HepG2 (cell line): ENCODE measurements around the gene NRP1. TPM values are rescaled to one million over a fixed set of nuclear protein-coding genes. Genes with fewer than 3 reads are reported as not detected.

Source experiments
- ATAC-seq: fragments of 200-7000 bp; cut with Tn5 transposase; 3 replicates; pipeline ENCODE4 v1.9.1; 2020; ENCODE audit warnings: mild to moderate bottlenecking, moderate library complexity
- BruUV-seq: library from RNA; stranded (reverse); fragments of 400-500 nt; replicated peaks from 2 replicates; lab custom pipeline; 2021; lab: Mats Ljungman, UMichigan
- CTCF ChIA-PET: fragments of 300-600 bp; formaldehyde crosslinking; extraction: SDS; loops from one replicate; lab custom pipeline; 2021; ENCODE audit warnings: low total read pairs, inconsistent platforms, low intra/inter-chr PET ratio; lab: Yijun Ruan, JAX
- POLR2A ChIA-PET: fragments of 350-600 bp; sonication (Branson Sonifier 250); formaldehyde crosslinking; loops from one replicate; lab custom pipeline; 2020; ENCODE audit warnings: antibody characterized with exemption, inconsistent platforms; lab: Yijun Ruan, JAX
- DNase-seq: peaks from one replicate; pipeline ENCODE4 v3.0.0-alpha.2; 2015; ENCODE audit warnings: low spot score
- FAIRE-seq: peaks from 3 replicates; lab custom pipeline; 2011; peaks lifted over from hg19 to GRCh38; lab: Jason Lieb, UNC
- H2AFZ ChIP-seq: one replicate; pipeline ENCODE4 v1.6.1; 2011; ENCODE audit warnings: low read length, inconsistent platforms
- H3K27ac ChIP-seq: fragments of 300-600 bp; 3 replicates; pipeline ENCODE4 v1.8.0; 2011; ENCODE audit warnings: mixed run types, mild to moderate bottlenecking, mixed read lengths, low read length, inconsistent platforms; ENCODE audit not compliant: insufficient read depth; ENCODE audit errors: extremely low read length
- H3K27me3 ChIP-seq, 2 experiments: fragments of 200-600 bp in 1 of 2; 2 replicates in 1 of 2; 3 replicates in 1 of 2; pipeline versions ENCODE4 v1.6.0 to v1.8.0; 2011; ENCODE audit warnings: low read length in 2 of 2, mild to moderate bottlenecking in 2 of 2, moderate library complexity in 2 of 2, inconsistent platforms in 1 of 2; ENCODE audit not compliant: insufficient read depth in 2 of 2, control insufficient read depth in 1 of 2
- H3K36me3 ChIP-seq, 2 experiments: fragments of 200-600 bp in 1 of 2; replicated peaks in 1 of 2; 2 replicates in 1 of 2; 3 replicates in 1 of 2; pipeline versions ENCODE4 v1.5.1 to v1.8.0; 2011; ENCODE audit warnings: low read length in 2 of 2, inconsistent platforms in 1 of 2; ENCODE audit not compliant: insufficient read depth in 2 of 2, control insufficient read depth in 1 of 2
- H3K4me1 ChIP-seq: 2 replicates; pipeline ENCODE4 v1.5.1; 2012; ENCODE audit warnings: low read length, inconsistent platforms; ENCODE audit not compliant: insufficient read depth
- H3K4me2 ChIP-seq: 2 replicates; pipeline ENCODE4 v1.6.0; 2011; ENCODE audit warnings: low read depth, low read length, inconsistent platforms
- H3K4me3 ChIP-seq, 3 experiments: fragments of 200-600 bp in 1 of 3; sonication (generic), shearing (Covaris generic) in 1 of 3; replicated peaks in 1 of 3; 2 replicates each; pipeline ENCODE4 v1.5.1; 2011 to 2016; ENCODE audit warnings: low read length in 3 of 3, inconsistent platforms in 2 of 3, low read depth in 2 of 3, mild to moderate bottlenecking in 2 of 3, control low read depth in 1 of 3, mixed read lengths in 1 of 3; ENCODE audit not compliant: insufficient read depth in 1 of 3
- H3K79me2 ChIP-seq: one replicate; pipeline ENCODE4 v1.6.1; 2011; ENCODE audit warnings: low read length, inconsistent platforms; ENCODE audit not compliant: insufficient read depth
- H3K9ac ChIP-seq: 2 replicates; pipeline ENCODE4 v1.6.0; 2011; ENCODE audit warnings: mild to moderate bottlenecking, low read depth, low read length, inconsistent platforms; ENCODE audit not compliant: insufficient read depth
- H3K9me3 ChIP-seq: 2 replicates; pipeline ENCODE4 v1.5.1; 2012; ENCODE audit warnings: mild to moderate bottlenecking, low read length
- H4K20me1 ChIP-seq: 2 replicates; pipeline ENCODE4 v1.6.0; 2011; ENCODE audit warnings: inconsistent platforms, mild to moderate bottlenecking, low read length, moderate library complexity; ENCODE audit not compliant: insufficient read depth
- CHD4 ChIP-seq: fragments of 200-600 bp; sonication (generic); IDR thresholded peaks from 2 replicates; pipeline ENCODE4 v1.7.0; 2017; ENCODE audit warnings: mild to moderate bottlenecking, low read length, borderline replicate concordance
- FIP1L1 ChIP-seq: fragments of 200-400 bp; formaldehyde crosslinking; IDR thresholded peaks from 2 replicates; pipeline ENCODE4 v1.6.1; 2018; ENCODE audit warnings: low read depth, mild to moderate bottlenecking, low read length, moderate library complexity, borderline replicate concordance; ENCODE audit not compliant: insufficient read depth
- GABPA ChIP-seq, 2 experiments: IDR thresholded peaks; 2 replicates each; pipeline ENCODE4 v1.6.1; 2011 to 2016; ENCODE audit warnings: low read depth in 2 of 2, low read length in 1 of 2, missing biosample characterization in 1 of 2, missing genetic modification characterization in 1 of 2
- KDM5A ChIP-seq: fragments of 200-600 bp; sonication (generic); IDR thresholded peaks from 2 replicates; pipeline ENCODE4 v1.7.0; 2018; ENCODE audit warnings: antibody characterized with exemption, mild to moderate bottlenecking, low read length, borderline replicate concordance
- MBD4 ChIP-seq: IDR thresholded peaks from 2 replicates; pipeline ENCODE4 v1.6.1; 2012; ENCODE audit warnings: low read length, inconsistent platforms, borderline replicate concordance
- SMYD3 ChIP-seq: sonication (generic); formaldehyde crosslinking; IDR thresholded peaks from 2 replicates; pipeline ENCODE4 v1.8.1; 2023; ENCODE audit warnings: mild to moderate bottlenecking, missing genetic modification reagents
- SP4 ChIP-seq: sonication (generic); formaldehyde crosslinking; IDR thresholded peaks from 2 replicates; pipeline ENCODE4 v1.8.1; 2023; ENCODE audit warnings: mild to moderate bottlenecking, missing genetic modification reagents
- STAG1 ChIP-seq: sonication (generic); formaldehyde crosslinking; IDR thresholded peaks from 2 replicates; pipeline ENCODE4 v1.4.0; 2020; ENCODE audit warnings: missing genetic modification reagents
- YEATS2 ChIP-seq: sonication (generic); formaldehyde crosslinking; IDR thresholded peaks from 2 replicates; pipeline ENCODE4 v1.4.0; 2020; ENCODE audit warnings: missing genetic modification reagents, borderline replicate concordance
- ZC3H13 ChIP-seq: sonication (generic); formaldehyde crosslinking; IDR thresholded peaks from 2 replicates; pipeline ENCODE4 v1.8.1; 2023; ENCODE audit warnings: mild to moderate bottlenecking, missing genetic modification reagents, moderate library complexity
- ZC3H4 ChIP-seq: sonication (generic); formaldehyde crosslinking; IDR thresholded peaks from 2 replicates; pipeline ENCODE4 v1.4.0; 2020; ENCODE audit warnings: missing genetic modification reagents, borderline replicate concordance
- ZNF652 ChIP-seq: IDR thresholded peaks from 2 replicates; pipeline ENCODE4 v1.6.1; 2016; ENCODE audit warnings: low read depth, borderline replicate concordance
- ZSCAN12 ChIP-seq: sonication (generic); formaldehyde crosslinking; IDR thresholded peaks from 2 replicates; pipeline ENCODE4 v1.9.0; 2021; ENCODE audit warnings: mild to moderate bottlenecking, missing genetic modification reagents
- WGBS: methylation state at CpG from one replicate; pipeline ENCODE4 v1.1.6; 2017; ENCODE audit warnings: low lambda C conversion rate; 5-methylcytosine and 5-hydroxymethylcytosine counted together
- in situ Hi-C: cut with HindIII; loops from 2 replicates; pipeline ENCODE4 v1.10.0; 2017; ENCODE audit warnings: low pct_unique_long_range_greater_than_20kb; ENCODE audit not compliant: extremely low pct_ligation_motif_present
- intact Hi-C: fragments of 100-400 bp; cut with micrococcal nuclease; formaldehyde crosslinking; loops from one replicate; pipeline ENCODE4 v1.10.0; 2022; ENCODE audit not compliant: unreplicated experiment
- polyA plus RNA-seq, 8 experiments: library from polyadenylated mRNA; depleted of rRNA in 3 of 8; stranded (reverse) in 7 of 8; unstranded in 1 of 8; fragments of >200 nt; fragmentation: Illumina TruSeq in 4 of 8; extraction: Trizol in 4 of 8; gene quantifications; 2 replicates each; pipeline versions ENCODE4 v1.2.1 to v1.2.3, GENCODE V29; 2011 to 2016; ENCODE audit warnings: low read depth in 4 of 8, missing spikeins in 1 of 8, mixed read lengths in 1 of 8; ENCODE audit not compliant: insufficient read depth in 1 of 8
- total RNA-seq, 5 experiments: library from RNA; depleted of rRNA; stranded (reverse); fragments of >200 nt; fragmentation: Illumina TruSeq; extraction: Trizol; gene quantifications; 2 replicates each; pipeline ENCODE4 v1.2.3, GENCODE V29; 2016; ENCODE audit warnings: low read depth in 1 of 5

NRP1 gene
- total and polyA plus RNA-seq, 2 of the 13 experiments (the other 11 are each of a cell fraction or from before 2014, with no cell fraction given) = 5.3 to 5.8 TPM

DNA sequence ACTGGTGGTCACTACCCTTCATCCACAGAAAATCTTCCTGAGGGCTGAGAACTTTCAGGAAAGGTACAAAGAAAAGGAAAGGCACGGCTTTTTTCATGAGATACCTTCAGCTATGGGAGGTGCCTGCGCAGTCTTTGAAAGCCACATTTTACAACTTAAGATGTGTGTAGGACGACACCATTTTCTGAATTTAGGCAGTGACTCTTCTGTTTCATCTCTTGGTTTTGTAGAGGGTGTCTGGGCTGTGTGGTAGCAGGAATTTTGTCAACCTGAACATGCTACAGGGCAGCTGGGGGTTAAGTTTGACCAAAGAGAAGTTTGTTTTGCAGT, 138.1 kb downstream of the NRP1 start:
- Histone ChIP-seq H3K27ac (peak overlapping the region; percentile 98), H3K4me3 (peak overlapping the region in 2 of 3 experiments; percentile 5 to 36; a peak in 3 of 6 replicates), H3K27me3 (no peaks in the 10 kb centered on the region), H3K9me3 (no peaks in the 10 kb centered on the region), H4K20me1 (no peaks in the 10 kb centered on the region)
- no peak for FAIRE-seq
- in situ Hi-C loops = loop anchor here (5.0 kb wide), 1 partner anchor 311 kb away; no protein-coding TSS in a partner anchor
- no peak for DNase-seq
- POLR2A ChIA-PET = interaction anchor here (0.6 to 1.8 kb wide), 18 partner anchors 12 to 925 kb away, joined by 3 to 10 read pairs (median 4); partner anchors contain the start of gene NRP1
- TF ChIP-seq SP4 (CRISPR knock-in tag) (0 out of 2 replicates have a peak, but pooled peaks have one; percentile 6), KDM5A (0 out of 2 replicates have a peak, but pooled peaks have one; percentile 4), ZNF652 (CRISPR knock-in tag) (peak; percentile 70; the same call in 1 of the 2 replicates), YEATS2 (CRISPR knock-in tag) (no peak), GABPA (IDR thresholded peaks at IDR 0.05; ENCODE audit: low read depth, low read length) (no peak), GABPA (CRISPR knock-in tag; IDR thresholded peaks at IDR 0.05; ENCODE audit: low read depth) (no peak), SMYD3 (CRISPR knock-in tag) (0 out of 2 replicates have a peak, but pooled peaks have one; percentile 22), ZC3H13 (0 out of 2 replicates have a peak, but pooled peaks have one; percentile 1), FIP1L1 (0 out of 2 replicates have a peak, but pooled peaks have one; percentile 56), ZC3H4 (CRISPR knock-in tag) (peak; percentile 68; the same call in 1 of the 2 replicates), MBD4 (0 out of 2 replicates have a peak, but pooled peaks have one; percentile 28), STAG1 (CRISPR knock-in tag) (no peak), CHD4 (peak; percentile 79; the same call in 1 of the 2 replicates), ZSCAN12 (CRISPR knock-in tag) (no peak)
- TF ChIP-seq, all 625 proteins: peak for 9
- ATAC-seq = peak; percentile 6
- H2AFZ ChIP-seq = no peak overlapping the region
- H3K4me2 ChIP-seq = peak overlapping the region; percentile 89
- H3K4me1 ChIP-seq = peaks cover 75% of the 10 kb centered on the region
- no peaks in the 10 kb centered on the region for H3K79me2 ChIP-seq
- H3K9ac ChIP-seq = peak overlapping the region; percentile 84
- no peaks in the 10 kb centered on the region for H3K36me3 ChIP-seq
- CTCF ChIA-PET = no interaction called here
- intact Hi-C loops = loop anchor here (5.0 to 10.0 kb wide), 4 partner anchors 111 to 928 kb away; no protein-coding TSS in a partner anchor
- 34% methylated on average over 3 of the region's 3 CpGs for WGBS
- TSS peak; percentile 79 for BruUV-seq
